HepG2 (cell line): ENCODE data around the gene CPNE1. TPM values are rescaled to one million over a fixed set of nuclear protein-coding genes. Genes with fewer than 3 reads are reported as not detected.

Experiments
- ATAC-seq: fragments of 200-7000 bp; cut with Tn5 transposase; 3 replicates; pipeline ENCODE4 v1.9.1; 2020; ENCODE audit warnings: mild to moderate bottlenecking, moderate library complexity
- BruUV-seq: library from RNA; stranded (reverse); fragments of 400-500 nt; replicated peaks from 2 replicates; lab custom pipeline; 2021; lab: Mats Ljungman, UMichigan
- CTCF ChIA-PET: fragments of 300-600 bp; formaldehyde crosslinking; extraction: SDS; loops from one replicate; lab custom pipeline; 2021; ENCODE audit warnings: low total read pairs, inconsistent platforms, low intra/inter-chr PET ratio; lab: Yijun Ruan, JAX
- POLR2A ChIA-PET: fragments of 350-600 bp; sonication (Branson Sonifier 250); formaldehyde crosslinking; loops from one replicate; lab custom pipeline; 2020; ENCODE audit warnings: antibody characterized with exemption, inconsistent platforms; lab: Yijun Ruan, JAX
- DNase-seq: peaks from one replicate; pipeline ENCODE4 v3.0.0-alpha.2; 2015; ENCODE audit warnings: low spot score
- FAIRE-seq: peaks from 3 replicates; lab custom pipeline; 2011; peaks lifted over from hg19 to GRCh38; lab: Jason Lieb, UNC
- H2AFZ ChIP-seq: one replicate; pipeline ENCODE4 v1.6.1; 2011; ENCODE audit warnings: low read length, inconsistent platforms
- H3K27ac ChIP-seq: fragments of 300-600 bp; 3 replicates; pipeline ENCODE4 v1.8.0; 2011; ENCODE audit warnings: mixed run types, mild to moderate bottlenecking, mixed read lengths, low read length, inconsistent platforms; ENCODE audit not compliant: insufficient read depth; ENCODE audit errors: extremely low read length
- H3K27me3 ChIP-seq, 2 experiments: fragments of 200-600 bp in 1 of 2; 2 replicates in 1 of 2; 3 replicates in 1 of 2; pipeline versions ENCODE4 v1.6.0 to v1.8.0; 2011; ENCODE audit warnings: low read length in 2 of 2, mild to moderate bottlenecking in 2 of 2, moderate library complexity in 2 of 2, inconsistent platforms in 1 of 2; ENCODE audit not compliant: insufficient read depth in 2 of 2, control insufficient read depth in 1 of 2
- H3K36me3 ChIP-seq, 2 experiments: fragments of 200-600 bp in 1 of 2; replicated peaks in 1 of 2; 2 replicates in 1 of 2; 3 replicates in 1 of 2; pipeline versions ENCODE4 v1.5.1 to v1.8.0; 2011; ENCODE audit warnings: low read length in 2 of 2, inconsistent platforms in 1 of 2; ENCODE audit not compliant: insufficient read depth in 2 of 2, control insufficient read depth in 1 of 2
- H3K4me1 ChIP-seq: 2 replicates; pipeline ENCODE4 v1.5.1; 2012; ENCODE audit warnings: low read length, inconsistent platforms; ENCODE audit not compliant: insufficient read depth
- H3K4me2 ChIP-seq: 2 replicates; pipeline ENCODE4 v1.6.0; 2011; ENCODE audit warnings: low read depth, low read length, inconsistent platforms
- H3K4me3 ChIP-seq, 3 experiments: fragments of 200-600 bp in 1 of 3; sonication (generic), shearing (Covaris generic) in 1 of 3; replicated peaks in 1 of 3; 2 replicates each; pipeline ENCODE4 v1.5.1; 2011 to 2016; ENCODE audit warnings: low read length in 3 of 3, inconsistent platforms in 2 of 3, low read depth in 2 of 3, mild to moderate bottlenecking in 2 of 3, control low read depth in 1 of 3, mixed read lengths in 1 of 3; ENCODE audit not compliant: insufficient read depth in 1 of 3
- H3K79me2 ChIP-seq: one replicate; pipeline ENCODE4 v1.6.1; 2011; ENCODE audit warnings: low read length, inconsistent platforms; ENCODE audit not compliant: insufficient read depth
- H3K9ac ChIP-seq: 2 replicates; pipeline ENCODE4 v1.6.0; 2011; ENCODE audit warnings: mild to moderate bottlenecking, low read depth, low read length, inconsistent platforms; ENCODE audit not compliant: insufficient read depth
- H3K9me3 ChIP-seq: 2 replicates; pipeline ENCODE4 v1.5.1; 2012; ENCODE audit warnings: mild to moderate bottlenecking, low read length
- H4K20me1 ChIP-seq: 2 replicates; pipeline ENCODE4 v1.6.0; 2011; ENCODE audit warnings: inconsistent platforms, mild to moderate bottlenecking, low read length, moderate library complexity; ENCODE audit not compliant: insufficient read depth
- AGO2 ChIP-seq: fragments of 200-400 bp; formaldehyde crosslinking; optimal IDR thresholded peaks from 2 replicates; pipeline ENCODE3; 2017; ENCODE audit warnings: mild to moderate bottlenecking, low read depth, low read length, moderate library complexity
- GATA4 ChIP-seq: sonication (generic); IDR thresholded peaks from 2 replicates; pipeline ENCODE4 v1.6.1; 2016; ENCODE audit warnings: antibody characterized with exemption, low read depth, borderline replicate concordance
- NCOA2 ChIP-seq: sonication (generic); formaldehyde crosslinking; IDR thresholded peaks from 2 replicates; pipeline ENCODE4 v1.8.0; 2022; ENCODE audit warnings: inconsistent platforms
- NFRKB ChIP-seq: fragments of 450-650 bp; IDR thresholded peaks from 2 replicates; pipeline ENCODE4 v1.6.1; 2017
- NR2F1 ChIP-seq, 2 experiments: fragments of 450-650 bp in 1 of 2; formaldehyde crosslinking in 1 of 2; IDR thresholded peaks; 2 replicates each; pipeline versions ENCODE4 v1.5.0 to v1.6.1; 2016 to 2020; ENCODE audit warnings: mild to moderate bottlenecking in 1 of 2, missing compliant biosample characterization in 1 of 2, missing genetic modification reagents in 1 of 2, moderate library complexity in 1 of 2
- PAF1 ChIP-seq: IDR thresholded peaks from 2 replicates; pipeline ENCODE4 v1.6.1; 2016; ENCODE audit warnings: missing genetic modification reagents, missing compliant biosample characterization
- POLR2G ChIP-seq: fragments of 200-400 bp; formaldehyde crosslinking; IDR thresholded peaks from 2 replicates; pipeline ENCODE4 v1.6.1; 2018; ENCODE audit warnings: mild to moderate bottlenecking, low read depth, low read length, moderate library complexity
- RBFOX2 ChIP-seq: fragments of 200-400 bp; formaldehyde crosslinking; IDR thresholded peaks from 2 replicates; pipeline ENCODE4 v1.6.1; 2017; ENCODE audit warnings: low read depth, mild to moderate bottlenecking, low read length
- RBM22 ChIP-seq: fragments of 200-400 bp; formaldehyde crosslinking; optimal IDR thresholded peaks from 2 replicates; pipeline ENCODE3; 2017; ENCODE audit warnings: mild to moderate bottlenecking, low read length, moderate library complexity
- SOX13 ChIP-seq, 3 experiments: fragments of 450-650 bp in 1 of 3; sonication (generic) in 1 of 3; formaldehyde crosslinking in 1 of 3; IDR thresholded peaks in 2 of 3; conservative IDR thresholded peaks in 1 of 3; 2 replicates each; pipeline versions ENCODE4 v1.5.0 to v1.6.1; 2016 to 2020; ENCODE audit warnings: antibody characterized with exemption in 1 of 3, mild to moderate bottlenecking in 1 of 3, missing compliant biosample characterization in 1 of 3, missing genetic modification reagents in 1 of 3, moderate library complexity in 1 of 3
- ZNF260 ChIP-seq: sonication (generic); formaldehyde crosslinking; IDR thresholded peaks from 2 replicates; pipeline ENCODE4 v1.4.0; 2020; ENCODE audit warnings: missing genetic modification reagents, low read depth, mild to moderate bottlenecking, borderline replicate concordance
- ZNF841 ChIP-seq: sonication (generic); formaldehyde crosslinking; IDR thresholded peaks from 2 replicates; pipeline ENCODE4 v1.8.1; 2023; ENCODE audit warnings: missing genetic modification reagents, borderline replicate concordance
- ZNF850 ChIP-seq: sonication (generic); formaldehyde crosslinking; conservative IDR thresholded peaks from 2 replicates; pipeline ENCODE4 v1.9.0; 2021; ENCODE audit warnings: mild to moderate bottlenecking, missing genetic modification reagents
- WGBS: methylation state at CpG from one replicate; pipeline ENCODE4 v1.1.6; 2017; ENCODE audit warnings: low lambda C conversion rate; 5-methylcytosine and 5-hydroxymethylcytosine counted together
- in situ Hi-C: cut with HindIII; loops from 2 replicates; pipeline ENCODE4 v1.10.0; 2017; ENCODE audit warnings: low pct_unique_long_range_greater_than_20kb; ENCODE audit not compliant: extremely low pct_ligation_motif_present
- intact Hi-C: fragments of 100-400 bp; cut with micrococcal nuclease; formaldehyde crosslinking; loops from one replicate; pipeline ENCODE4 v1.10.0; 2022; ENCODE audit not compliant: unreplicated experiment
- polyA plus RNA-seq, 8 experiments: library from polyadenylated mRNA; depleted of rRNA in 3 of 8; stranded (reverse) in 7 of 8; unstranded in 1 of 8; fragments of >200 nt; fragmentation: Illumina TruSeq in 4 of 8; extraction: Trizol in 4 of 8; gene quantifications; 2 replicates each; pipeline versions ENCODE4 v1.2.1 to v1.2.3, GENCODE V29; 2011 to 2016; ENCODE audit warnings: low read depth in 4 of 8, missing spikeins in 1 of 8, mixed read lengths in 1 of 8; ENCODE audit not compliant: insufficient read depth in 1 of 8
- total RNA-seq, 5 experiments: library from RNA; depleted of rRNA; stranded (reverse); fragments of >200 nt; fragmentation: Illumina TruSeq; extraction: Trizol; gene quantifications; 2 replicates each; pipeline ENCODE4 v1.2.3, GENCODE V29; 2016; ENCODE audit warnings: low read depth in 1 of 5
- TF ChIP-seq, protein P1 (sequence below): IDR thresholded peaks from 2 replicates; pipeline ENCODE4 v1.6.1; 2012; ENCODE audit warnings: low read length, improper control_type of control experiment
- TF ChIP-seq, protein P2 (sequence below): sonication (generic); formaldehyde crosslinking; IDR thresholded peaks from 2 replicates; pipeline ENCODE4 v1.4.0; 2020; ENCODE audit warnings: missing genetic modification reagents, borderline replicate concordance
- TF ChIP-seq, protein P3 (sequence below): sonication (generic); formaldehyde crosslinking; IDR thresholded peaks from 2 replicates; pipeline ENCODE4 v1.5.0; 2020; ENCODE audit warnings: mild to moderate bottlenecking, missing genetic modification reagents

CPNE1 gene
- total and polyA plus RNA-seq, 2 of the 13 experiments (the other 11 are each of a cell fraction or from before 2014, with no cell fraction given), result 408 to 431 TPM

DNA sequence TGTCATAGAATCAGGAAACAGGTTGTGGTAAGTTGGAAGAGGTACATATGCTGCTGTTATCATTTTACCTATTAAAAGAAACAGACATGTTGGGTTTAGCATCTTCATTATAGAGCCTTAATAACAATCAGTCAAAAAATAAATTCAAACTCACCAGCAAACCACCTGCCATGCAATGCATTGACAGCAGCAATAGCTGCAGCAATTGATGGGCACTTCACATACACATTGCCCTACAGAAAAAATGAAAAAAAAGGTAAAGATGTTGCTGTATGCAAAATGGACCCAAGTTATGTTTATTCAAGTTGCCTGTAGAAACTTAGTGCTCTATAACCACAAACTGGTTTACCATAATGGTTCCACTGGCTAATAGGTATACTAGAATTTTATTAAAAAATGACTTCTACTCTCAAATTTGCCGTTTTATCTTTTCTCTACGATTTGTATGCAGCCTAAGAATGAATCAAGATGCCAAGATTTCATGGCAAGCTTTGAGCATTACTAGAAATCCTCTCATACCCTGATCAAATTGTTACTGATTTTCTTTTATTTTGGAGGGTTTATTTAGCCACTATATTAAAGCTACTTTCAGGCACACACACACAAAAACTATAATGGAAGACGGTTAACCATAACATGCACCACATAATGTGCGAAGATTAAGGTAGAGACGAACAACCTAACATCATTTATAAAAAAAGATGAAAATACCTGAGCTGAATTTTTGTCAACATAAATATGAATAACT, 40.0 kb upstream of the CPNE1 start:
- BruUV-seq, result no TSS peak
- Histone ChIP-seq H3K27ac (no peak overlapping the region), H3K4me2 (no peak overlapping the region), H3K9me3 (no peaks in the 10 kb centered on the region), H3K4me3 (no peak overlapping the region), H3K4me1 (peaks cover 15% of the 10 kb centered on the region), H3K36me3 (peaks cover 27 to 70% of the 10 kb centered on the region in 2 experiments), H3K79me2 (peaks cover 36% of the 10 kb centered on the region), H2AFZ (no peak overlapping the region), H4K20me1 (peaks cover 72% of the 10 kb centered on the region), H3K27me3 (no peaks in the 10 kb centered on the region; a peak in 1 of 5 replicates), H3K9ac (no peak overlapping the region)
- no peak for FAIRE-seq
- CTCF ChIA-PET, result no interaction called here
- intact Hi-C loops (no loop called here), in situ Hi-C loops (no loop called here)
- no peak for ATAC-seq
- POLR2A ChIA-PET, result interaction anchor here (1.2 to 23.6 kb wide), 7 partner anchors 8 to 88 kb away, joined by 3 to 319 read pairs (median 21); partner anchors contain the start of genes RBM39 and SPAG4
- no peak for DNase-seq
- 96% methylated on average over 5 of the region's 5 CpGs for WGBS
- peak; percentile 58 for TF ChIP-seq RBM22
- peak; percentile 60; the same call in 1 of the 2 replicates for TF ChIP-seq POLR2G
- 0 out of 2 replicates have a peak, but pooled peaks have one; percentile 15 for TF ChIP-seq NCOA2 (CRISPR knock-in tag)
- peak; percentile 41; the same call in 1 of the 2 replicates for TF ChIP-seq ZNF841
- 0 out of 2 replicates have a peak, but pooled peaks have one; percentile 24 for TF ChIP-seq ZNF850 (CRISPR knock-in tag)
- TF ChIP-seq GATA4, result no peak
- peak; percentile 91 for TF ChIP-seq PAF1 (CRISPR knock-in tag)
- TF ChIP-seq, protein P1, sequence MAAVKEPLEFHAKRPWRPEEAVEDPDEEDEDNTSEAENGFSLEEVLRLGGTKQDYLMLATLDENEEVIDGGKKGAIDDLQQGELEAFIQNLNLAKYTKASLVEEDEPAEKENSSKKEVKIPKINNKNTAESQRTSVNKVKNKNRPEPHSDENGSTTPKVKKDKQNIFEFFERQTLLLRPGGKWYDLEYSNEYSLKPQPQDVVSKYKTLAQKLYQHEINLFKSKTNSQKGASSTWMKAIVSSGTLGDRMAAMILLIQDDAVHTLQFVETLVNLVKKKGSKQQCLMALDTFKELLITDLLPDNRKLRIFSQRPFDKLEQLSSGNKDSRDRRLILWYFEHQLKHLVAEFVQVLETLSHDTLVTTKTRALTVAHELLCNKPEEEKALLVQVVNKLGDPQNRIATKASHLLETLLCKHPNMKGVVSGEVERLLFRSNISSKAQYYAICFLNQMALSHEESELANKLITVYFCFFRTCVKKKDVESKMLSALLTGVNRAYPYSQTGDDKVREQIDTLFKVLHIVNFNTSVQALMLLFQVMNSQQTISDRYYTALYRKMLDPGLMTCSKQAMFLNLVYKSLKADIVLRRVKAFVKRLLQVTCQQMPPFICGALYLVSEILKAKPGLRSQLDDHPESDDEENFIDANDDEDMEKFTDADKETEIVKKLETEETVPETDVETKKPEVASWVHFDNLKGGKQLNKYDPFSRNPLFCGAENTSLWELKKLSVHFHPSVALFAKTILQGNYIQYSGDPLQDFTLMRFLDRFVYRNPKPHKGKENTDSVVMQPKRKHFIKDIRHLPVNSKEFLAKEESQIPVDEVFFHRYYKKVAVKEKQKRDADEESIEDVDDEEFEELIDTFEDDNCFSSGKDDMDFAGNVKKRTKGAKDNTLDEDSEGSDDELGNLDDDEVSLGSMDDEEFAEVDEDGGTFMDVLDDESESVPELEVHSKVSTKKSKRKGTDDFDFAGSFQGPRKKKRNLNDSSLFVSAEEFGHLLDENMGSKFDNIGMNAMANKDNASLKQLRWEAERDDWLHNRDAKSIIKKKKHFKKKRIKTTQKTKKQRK, result no peak
- TF ChIP-seq NFRKB, result no peak
- TF ChIP-seq ZNF260 (CRISPR knock-in tag), result no peak
- TF ChIP-seq NR2F1 (CRISPR knock-in tag; IDR thresholded peaks at IDR 0.05), result 0 out of 4 replicates have a peak, but pooled peaks of 1 of the 2 experiments have one; percentile 17
- peak; percentile 74 for TF ChIP-seq RBFOX2
- peak; percentile 83 for TF ChIP-seq AGO2
- TF ChIP-seq, protein P2, sequence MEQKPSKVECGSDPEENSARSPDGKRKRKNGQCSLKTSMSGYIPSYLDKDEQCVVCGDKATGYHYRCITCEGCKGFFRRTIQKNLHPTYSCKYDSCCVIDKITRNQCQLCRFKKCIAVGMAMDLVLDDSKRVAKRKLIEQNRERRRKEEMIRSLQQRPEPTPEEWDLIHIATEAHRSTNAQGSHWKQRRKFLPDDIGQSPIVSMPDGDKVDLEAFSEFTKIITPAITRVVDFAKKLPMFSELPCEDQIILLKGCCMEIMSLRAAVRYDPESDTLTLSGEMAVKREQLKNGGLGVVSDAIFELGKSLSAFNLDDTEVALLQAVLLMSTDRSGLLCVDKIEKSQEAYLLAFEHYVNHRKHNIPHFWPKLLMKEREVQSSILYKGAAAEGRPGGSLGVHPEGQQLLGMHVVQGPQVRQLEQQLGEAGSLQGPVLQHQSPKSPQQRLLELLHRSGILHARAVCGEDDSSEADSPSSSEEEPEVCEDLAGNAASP, result no peak
- TF ChIP-seq, protein P3, sequence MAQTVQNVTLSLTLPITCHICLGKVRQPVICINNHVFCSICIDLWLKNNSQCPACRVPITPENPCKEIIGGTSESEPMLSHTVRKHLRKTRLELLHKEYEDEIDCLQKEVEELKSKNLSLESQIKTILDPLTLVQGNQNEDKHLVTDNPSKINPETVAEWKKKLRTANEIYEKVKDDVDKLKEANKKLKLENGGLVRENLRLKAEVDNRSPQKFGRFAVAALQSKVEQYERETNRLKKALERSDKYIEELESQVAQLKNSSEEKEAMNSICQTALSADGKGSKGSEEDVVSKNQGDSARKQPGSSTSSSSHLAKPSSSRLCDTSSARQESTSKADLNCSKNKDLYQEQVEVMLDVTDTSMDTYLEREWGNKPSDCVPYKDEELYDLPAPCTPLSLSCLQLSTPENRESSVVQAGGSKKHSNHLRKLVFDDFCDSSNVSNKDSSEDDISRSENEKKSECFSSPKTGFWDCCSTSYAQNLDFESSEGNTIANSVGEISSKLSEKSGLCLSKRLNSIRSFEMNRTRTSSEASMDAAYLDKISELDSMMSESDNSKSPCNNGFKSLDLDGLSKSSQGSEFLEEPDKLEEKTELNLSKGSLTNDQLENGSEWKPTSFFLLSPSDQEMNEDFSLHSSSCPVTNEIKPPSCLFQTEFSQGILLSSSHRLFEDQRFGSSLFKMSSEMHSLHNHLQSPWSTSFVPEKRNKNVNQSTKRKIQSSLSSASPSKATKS (CRISPR knock-in tag), result 0 out of 2 replicates have a peak, but pooled peaks have one; percentile 12
- no peak for TF ChIP-seq SOX13 (IDR thresholded peaks at IDR 0.05)
- peak in 1 of 2 experiments; percentile 89; a peak in 1 of 4 replicates for TF ChIP-seq SOX13 (CRISPR knock-in tag; conservative IDR thresholded peaks at IDR 0.05 in 1 of 2, IDR thresholded peaks at IDR 0.05 in 1 of 2)
